HepG2 (cell line): ENCODE measurements around the gene FBF1. TPM values are rescaled to one million over a fixed set of nuclear protein-coding genes. Genes with fewer than 3 reads are reported as not detected.

Experiments
- ATF6 ChIP-seq: sonication (generic); formaldehyde crosslinking; conservative IDR thresholded peaks from 2 replicates; pipeline ENCODE4 v1.4.0; 2020; ENCODE audit warnings: missing genetic modification reagents
- HBP1 ChIP-seq: IDR thresholded peaks from 2 replicates; pipeline ENCODE4 v1.6.1; 2016; ENCODE audit warnings: low read depth, control low read depth
- KMT2A ChIP-seq: sonication (generic); formaldehyde crosslinking; IDR thresholded peaks from 2 replicates; pipeline ENCODE4 v1.4.0; 2020; ENCODE audit warnings: missing genetic modification reagents
- NCOA5 ChIP-seq: sonication (generic); formaldehyde crosslinking; IDR thresholded peaks from 2 replicates; pipeline ENCODE4 v1.4.0; 2020; ENCODE audit warnings: missing genetic modification reagents
- RAD21 ChIP-seq: fragments of 450-650 bp; formaldehyde crosslinking; IDR thresholded peaks from 2 replicates; pipeline ENCODE4 v1.5.0; 2020; ENCODE audit warnings: mild to moderate bottlenecking
- RFXAP ChIP-seq: sonication (generic); formaldehyde crosslinking; IDR thresholded peaks from 2 replicates; pipeline ENCODE4 v1.4.0; 2020; ENCODE audit warnings: missing genetic modification reagents, borderline replicate concordance
- STAT6 ChIP-seq: sonication (generic); formaldehyde crosslinking; IDR thresholded peaks from 2 replicates; pipeline ENCODE4 v1.4.0; 2020; ENCODE audit warnings: missing genetic modification reagents, mild to moderate bottlenecking, borderline replicate concordance
- TSC22D2 ChIP-seq: sonication (generic); formaldehyde crosslinking; IDR thresholded peaks from 2 replicates; pipeline ENCODE4 v1.5.1; 2020; ENCODE audit warnings: missing genetic modification reagents, mild to moderate bottlenecking, borderline replicate concordance
- ZHX2 ChIP-seq, 2 experiments: sonication (generic) in 1 of 2; formaldehyde crosslinking in 1 of 2; IDR thresholded peaks; 2 replicates each; pipeline versions ENCODE4 v1.6.1 to v1.9.0; 2014 to 2022; ENCODE audit warnings: antibody characterized with exemption in 1 of 2, borderline replicate concordance in 1 of 2, inconsistent platforms in 1 of 2, low read depth in 1 of 2, missing genetic modification reagents in 1 of 2
- ZMAT3 ChIP-seq: sonication (generic); formaldehyde crosslinking; conservative IDR thresholded peaks from 2 replicates; pipeline ENCODE4 v1.7.0; 2021; ENCODE audit warnings: missing genetic modification reagents
- ZMAT5 ChIP-seq: sonication (generic); formaldehyde crosslinking; IDR thresholded peaks from 2 replicates; pipeline ENCODE4 v1.5.0; 2020; ENCODE audit warnings: mild to moderate bottlenecking, low read depth, missing genetic modification reagents, borderline replicate concordance
- ZNF101 ChIP-seq: sonication (generic); formaldehyde crosslinking; IDR thresholded peaks from 2 replicates; pipeline ENCODE4 v1.4.0; 2020; ENCODE audit warnings: mild to moderate bottlenecking, low read depth, missing genetic modification reagents, borderline replicate concordance
- ZNF354B ChIP-seq: sonication (generic); formaldehyde crosslinking; IDR thresholded peaks from 2 replicates; pipeline ENCODE4 v1.8.0; 2022; ENCODE audit warnings: mild to moderate bottlenecking, missing genetic modification reagents
- ZNF576 ChIP-seq: sonication (generic); formaldehyde crosslinking; IDR thresholded peaks from 2 replicates; pipeline ENCODE4 v1.4.0; 2020; ENCODE audit warnings: mild to moderate bottlenecking, missing genetic modification reagents
- ZNF83 ChIP-seq: sonication (generic); formaldehyde crosslinking; IDR thresholded peaks from 2 replicates; pipeline ENCODE4 v1.4.0; 2020; ENCODE audit warnings: missing genetic modification reagents, mild to moderate bottlenecking, borderline replicate concordance
- polyA plus RNA-seq, 8 experiments: library from polyadenylated mRNA; depleted of rRNA in 3 of 8; stranded (reverse) in 7 of 8; unstranded in 1 of 8; fragments of >200 nt; fragmentation: Illumina TruSeq in 4 of 8; extraction: Trizol in 4 of 8; gene quantifications; 2 replicates each; pipeline versions ENCODE4 v1.2.1 to v1.2.3, GENCODE V29; 2011 to 2016; ENCODE audit warnings: low read depth in 4 of 8, missing spikeins in 1 of 8, mixed read lengths in 1 of 8; ENCODE audit not compliant: insufficient read depth in 1 of 8
- total RNA-seq, 5 experiments: library from RNA; depleted of rRNA; stranded (reverse); fragments of >200 nt; fragmentation: Illumina TruSeq; extraction: Trizol; gene quantifications; 2 replicates each; pipeline ENCODE4 v1.2.3, GENCODE V29; 2016; ENCODE audit warnings: low read depth in 1 of 5

Gene FBF1
- total and polyA plus RNA-seq, 2 of the 13 experiments (the other 11 are each of a cell fraction or from before 2014, with no cell fraction given), result 2.4 to 8.1 TPM

- no peak for TF ChIP-seq STAT6 (CRISPR knock-in tag)
- no peak for TF ChIP-seq ATF6 (CRISPR knock-in tag)
- TF ChIP-seq RFXAP (CRISPR knock-in tag), result no peak
- no peak for TF ChIP-seq ZNF576 (CRISPR knock-in tag)
- TF ChIP-seq ZNF83 (CRISPR knock-in tag), result no peak
- no peak for TF ChIP-seq ZHX2 (IDR thresholded peaks at IDR 0.05; ENCODE audit: low read depth)
- TF ChIP-seq ZHX2 (CRISPR knock-in tag; IDR thresholded peaks at IDR 0.05; ENCODE audit: borderline replicate concordance), result no peak; the same call in 1 of the 2 replicates
- no peak for TF ChIP-seq ZNF354B (CRISPR knock-in tag)
- TF ChIP-seq RAD21, result no peak
- TF ChIP-seq NCOA5 (CRISPR knock-in tag), result no peak
- no peak for TF ChIP-seq ZMAT5 (CRISPR knock-in tag)
- TF ChIP-seq HBP1 (CRISPR knock-in tag), result no peak
- TF ChIP-seq ZMAT3 (CRISPR knock-in tag), result no peak; the same call in 1 of the 2 replicates
- TF ChIP-seq ZNF101 (CRISPR knock-in tag), result no peak
- TF ChIP-seq KMT2A (CRISPR knock-in tag), result no peak
- no peak for TF ChIP-seq TSC22D2 (CRISPR knock-in tag)
Observed at GRCh38 chr17:75976175-75976848, 35.5 kb upstream of the FBF1 start (continued).
